HS-5 (cell line): Measurements from ENCODE around the gene FKBP1A.
A peak's percentile ranks its signal among the peaks of the same experiment; 100 is the strongest.

ENCODE experiments used
- DNase-seq: peaks from one replicate; pipeline ENCODE4 v3.0.0-alpha.2; 2012; ENCODE audit warnings: low read depth

The FKBP1A gene

GRCh38 chr20:1383623-1384404 lies 9.0 kb downstream of the FKBP1A start:
- no peak for DNase-seq

GRCh38 chr20:1382670-1383069 lies 10.2 kb downstream of the FKBP1A start:
- no peak for DNase-seq

GRCh38 chr20:1381753-1382591 lies 10.9 kb downstream of the FKBP1A start:
- no peak for DNase-seq

- no peak for DNase-seq
Observed at GRCh38 chr20:1378735-1379125, 14.1 kb downstream of the FKBP1A start.

GRCh38 chr20:1377984-1378734 lies 14.7 kb downstream of the FKBP1A start:
- DNase-seq: peak; percentile 39

- DNase-seq: no peak
Observed at GRCh38 chr20:1377341-1377871, 15.4 kb downstream of the FKBP1A start.

GRCh38 chr20:1376408-1377270 lies 16.2 kb downstream of the FKBP1A start:
- DNase-seq: no peak

- no peak for DNase-seq
Observed at GRCh38 chr20:1376007-1376406, 16.8 kb downstream of the FKBP1A start.

- peak; percentile 57 for DNase-seq
Observed at GRCh38 chr20:1375515-1375914, 17.3 kb downstream of the FKBP1A start.

GRCh38 chr20:1374246-1374645 lies 18.6 kb downstream of the FKBP1A start:
- no peak for DNase-seq

GRCh38 chr20:1373614-1374013 lies 19.2 kb downstream of the FKBP1A start:
- DNase-seq: no peak

GRCh38 chr20:1373036-1373435 lies 19.8 kb downstream of the FKBP1A start:
- no peak for DNase-seq

GRCh38 chr20:1371830-1372539 lies 20.9 kb downstream of the FKBP1A start:
- no peak for DNase-seq

GRCh38 chr20:1371202-1371782 lies 21.6 kb downstream of the FKBP1A start:
- DNase-seq: no peak

- peak; percentile 20 for DNase-seq
Observed at GRCh38 chr20:1370548-1371110, 22.2 kb downstream of the FKBP1A start.

GRCh38 chr20:1369970-1370369 lies 22.9 kb downstream of the FKBP1A start:
- DNase-seq: no peak

GRCh38 chr20:1368448-1369199 lies 24.2 kb downstream of the FKBP1A start:
- DNase-seq: no peak

GRCh38 chr20:1367479-1367878 lies 25.4 kb downstream of the FKBP1A start:
- no peak for DNase-seq

- DNase-seq: no peak
Observed at GRCh38 chr20:1364106-1364505, 28.7 kb downstream of the FKBP1A start.
